ENCODE measurements around the gene RTN4.
"Not testable (repeated sequence)": the region's sequence is repeated elsewhere in the genome, so short reads cannot be mapped to it uniquely, and the experiment has no call there.

Gene RTN4

GRCh38 chr2:54995553-54995952 is 54.7 kb downstream of the RTN4 start:
- Histone ChIP-seq H3K36me3 (no peaks in the 10 kb centered on the region), H3K27me3 (no peaks in the 10 kb centered on the region), H3K27ac (no peak overlapping the region), H3K4me3 (no peak overlapping the region), H3K4me1 (peaks cover 0 to 88% (median 41%) of the 10 kb centered on the region in 4 donors), H3K9me3 (no peaks in the 10 kb centered on the region)
- DNase-seq: no peak
- intact Hi-C loops (cut with DNase I; ENCODE audit: low total_unique reads): no loop called here
- no peak for TF ChIP-seq CTCF (IDR thresholded peaks at IDR 0.05)

- Histone ChIP-seq H3K4me1 (peaks cover 0 to 83% (median 38%) of the 10 kb centered on the region in 4 donors), H3K36me3 (peaks cover 0 to 13% (median 0%) of the 10 kb centered on the region in 3 donors)
- intact Hi-C loops (cut with DNase I; ENCODE audit: low total_unique reads); H3K4me3 ChIP-seq; H3K9me3 ChIP-seq; H3K27me3 ChIP-seq; H3K27ac ChIP-seq; DNase-seq: not testable (repeated sequence)
Measured at GRCh38 chr2:54990694-54991093, 59.6 kb downstream of the RTN4 start.

GRCh38 chr2:54988612-54989011 is 61.6 kb downstream of the RTN4 start:
- Histone ChIP-seq H3K27me3 (no peaks in the 10 kb centered on the region), H3K4me3 (no peak overlapping the region), H3K27ac (no peak overlapping the region), H3K9me3 (no peaks in the 10 kb centered on the region), H3K36me3 (peaks cover 0 to 13% (median 0%) of the 10 kb centered on the region in 3 donors), H3K4me1 (peaks cover 0 to 86% (median 36%) of the 10 kb centered on the region in 4 donors)
- no peak for TF ChIP-seq CTCF (IDR thresholded peaks at IDR 0.05)
- intact Hi-C loops (cut with DNase I; ENCODE audit: low total_unique reads): no loop called here
- DNase-seq: no peak

- peaks cover 0 to 17% (median 4%) of the 10 kb centered on the region in 3 donors for H3K36me3 ChIP-seq
- no peaks in the 10 kb centered on the region for H3K9me3 ChIP-seq
- no peak for DNase-seq
- no peak overlapping the region for H3K27ac ChIP-seq
- H3K4me1 ChIP-seq: peaks cover 0 to 95% (median 36%) of the 10 kb centered on the region in 4 donors
- H3K27me3 ChIP-seq: no peaks in the 10 kb centered on the region
- no peak overlapping the region for H3K4me3 ChIP-seq
- no peak for TF ChIP-seq CTCF (IDR thresholded peaks at IDR 0.05)
- intact Hi-C loops (cut with DNase I; ENCODE audit: low total_unique reads): no loop called here
Measured at GRCh38 chr2:54986264-54986663, 64.0 kb downstream of the RTN4 start.

- intact Hi-C loops (cut with DNase I; ENCODE audit: low total_unique reads): no loop called here
- Histone ChIP-seq H3K4me3 (no peak overlapping the region), H3K36me3 (peaks cover 0 to 17% (median 4%) of the 10 kb centered on the region in 3 donors), H3K27me3 (no peaks in the 10 kb centered on the region), H3K4me1 (peaks cover 0 to 100% (median 45%) of the 10 kb centered on the region in 4 donors), H3K27ac (no peak overlapping the region), H3K9me3 (no peaks in the 10 kb centered on the region)
- TF ChIP-seq CTCF (IDR thresholded peaks at IDR 0.05): no peak
- no peak for DNase-seq
Measured at GRCh38 chr2:54984476-54984875, 65.8 kb downstream of the RTN4 start.

- Histone ChIP-seq H3K4me1 (peaks cover 0 to 100% (median 51%) of the 10 kb centered on the region in 4 donors), H3K4me3 (no peak overlapping the region), H3K36me3 (peaks cover 0 to 17% (median 4%) of the 10 kb centered on the region in 3 donors), H3K27ac (no peak overlapping the region), H3K27me3 (no peaks in the 10 kb centered on the region), H3K9me3 (no peaks in the 10 kb centered on the region)
- intact Hi-C loops (cut with DNase I; ENCODE audit: low total_unique reads): no loop called here
- DNase-seq: no peak
- TF ChIP-seq CTCF (IDR thresholded peaks at IDR 0.05): no peak
Measured at GRCh38 chr2:54983345-54984220, 66.7 kb downstream of the RTN4 start.

All from tibial artery (tissue), 4 donors.